ENCODE measurements around the gene MTHFS.
"Not testable (repeated sequence)": the region's sequence is repeated elsewhere in the genome, so short reads cannot be mapped to it uniquely, and the experiment has no call there.

Gene MTHFS

GRCh38 chr15:79916502-79917132, 19.8 kb upstream of the MTHFS start:
- no peak for DNase-seq (ENCODE audit: low spot score)
- no peak for FAIRE-seq

GRCh38 chr15:79915776-79916501, 19.1 kb upstream of the MTHFS start:
- FAIRE-seq; DNase-seq (ENCODE audit: low spot score): not testable (repeated sequence)

- no peak for DNase-seq (ENCODE audit: low spot score)
- no peak for FAIRE-seq
These were observed 17.9 kb upstream of the MTHFS start for GRCh38 chr15:79914728-79915127.

GRCh38 chr15:79909556-79910335, 12.9 kb upstream of the MTHFS start:
- DNase-seq (ENCODE audit: low spot score); FAIRE-seq: not testable (repeated sequence)

- DNase-seq (ENCODE audit: low spot score) = no peak
These were observed 7.5 kb upstream of the MTHFS start for GRCh38 chr15:79904271-79904670.

GRCh38 chr15:79903626-79904025, 6.8 kb upstream of the MTHFS start:
- no peak for FAIRE-seq

More at GRCh38 chr15:79904271-79904670, 7.5 kb upstream of the MTHFS start:
- FAIRE-seq = no peak

GRCh38 chr15:79903144-79903543, 6.3 kb upstream of the MTHFS start:
- FAIRE-seq (peak; percentile 57), DNase-seq (ENCODE audit: low spot score) (no peak)

More at GRCh38 chr15:79903626-79904025, 6.8 kb upstream of the MTHFS start:
- no peak for DNase-seq (ENCODE audit: low spot score)

GRCh38 chr15:79901958-79902357, 5.1 kb upstream of the MTHFS start:
- FAIRE-seq = no peak
- no peak for DNase-seq (ENCODE audit: low spot score)

- not testable (repeated sequence) for FAIRE-seq; DNase-seq (ENCODE audit: low spot score)
These were observed 4.1 kb upstream of the MTHFS start for GRCh38 chr15:79900818-79901378.

- DNase-seq (ENCODE audit: low spot score) (no peak), FAIRE-seq (no peak)
These were observed 3.3 kb upstream of the MTHFS start for GRCh38 chr15:79900087-79900486.

GRCh38 chr15:79898786-79899185, 2.0 kb upstream of the MTHFS start:
- FAIRE-seq; DNase-seq (ENCODE audit: low spot score): not testable (repeated sequence)

- DNase-seq (ENCODE audit: low spot score) (no peak), FAIRE-seq (no peak)
These were observed 1.6 kb upstream of the MTHFS start for GRCh38 chr15:79898369-79898768.

GRCh38 chr15:79897701-79898113, 893 bp upstream of the MTHFS start:
- FAIRE-seq = no peak

GRCh38 chr15:79897380-79897678, 515 bp upstream of the MTHFS start:
- DNase-seq (ENCODE audit: low spot score) = no peak
- no peak for FAIRE-seq

More at GRCh38 chr15:79897701-79898113, 893 bp upstream of the MTHFS start:
- no peak for DNase-seq (ENCODE audit: low spot score)

- DNase-seq (ENCODE audit: low spot score) = no peak
These were observed 632 bp downstream of the MTHFS start for GRCh38 chr15:79896131-79896633.

GRCh38 chr15:79887054-79887930, 9.5 kb downstream of the MTHFS start:
- no peak for DNase-seq (ENCODE audit: low spot score)
- no peak for FAIRE-seq

More at GRCh38 chr15:79896131-79896633, 632 bp downstream of the MTHFS start:
- no peak for FAIRE-seq

GRCh38 chr15:79886124-79886523, 10.7 kb downstream of the MTHFS start:
- DNase-seq (ENCODE audit: low spot score) = no peak
- FAIRE-seq = no peak

- FAIRE-seq (no peak), DNase-seq (ENCODE audit: low spot score) (no peak)
These were observed 12.6 kb downstream of the MTHFS start for GRCh38 chr15:79884204-79884596.

GRCh38 chr15:79883579-79884203, 13.1 kb downstream of the MTHFS start:
- no peak for DNase-seq (ENCODE audit: low spot score)
- no peak for FAIRE-seq

GRCh38 chr15:79881668-79882067, 15.1 kb downstream of the MTHFS start:
- no peak for DNase-seq (ENCODE audit: low spot score)
- no peak for FAIRE-seq

All from RCC 7860 (cell line).